HEK293 (cell line): ENCODE measurements around the gene ZNF747.

Experiments
- CTCF ChIA-PET: fragments of 350-600 bp; formaldehyde crosslinking; extraction: SDS; loops from one replicate; lab custom pipeline; 2021; ENCODE audit warnings: antibody characterized with exemption; lab: Yijun Ruan, JAX
- POLR2A ChIA-PET: fragments of 300-600 bp; formaldehyde crosslinking; extraction: SDS; loops from one replicate; lab custom pipeline; 2020; ENCODE audit warnings: antibody characterized with exemption, inconsistent platforms; lab: Yijun Ruan, JAX
- H3K27ac ChIP-seq: fragments of 200-500 bp; sonication (Bioruptor generic); 2 replicates; pipeline ENCODE4 v1.5.1; 2014; ENCODE audit warnings: low read depth, low read length, control low read depth, inconsistent platforms; ENCODE audit errors: extremely low read depth
- H3K36me3 ChIP-seq, 2 experiments: fragments of 200-500 bp in 1 of 2; sonication (Bioruptor generic) in 1 of 2; 1 replicate in 1 of 2; 2 replicates in 1 of 2; pipeline ENCODE4 v1.5.1; 2014 to 2017; ENCODE audit warnings: inconsistent platforms in 2 of 2, low read length in 2 of 2; ENCODE audit not compliant: control insufficient read depth in 2 of 2, insufficient read depth in 1 of 2
- H3K4me1 ChIP-seq: fragments of 200-500 bp; sonication (Bioruptor generic); 2 replicates; pipeline ENCODE4 v1.5.1; 2014; ENCODE audit warnings: mild to moderate bottlenecking, low read length, inconsistent platforms; ENCODE audit not compliant: control insufficient read depth, insufficient read depth
- H3K4me3 ChIP-seq: 2 replicates; pipeline ENCODE4 v1.5.1; 2011; ENCODE audit warnings: low read depth, mild to moderate bottlenecking, control low read depth, low read length, moderate library complexity
- H3K9me3 ChIP-seq: fragments of 200-500 bp; sonication (Bioruptor generic); 2 replicates; pipeline ENCODE4 v1.5.1; 2014; ENCODE audit warnings: low read depth, low read length, inconsistent platforms; ENCODE audit not compliant: control insufficient read depth, insufficient read depth
- HOXC10 ChIP-seq: sonication (generic); formaldehyde crosslinking; IDR thresholded peaks from 2 replicates; pipeline ENCODE4 v1.8.1; 2023; ENCODE audit warnings: mild to moderate bottlenecking, missing genetic modification reagents
- KLF1 ChIP-seq: fragments of 450-650 bp; formaldehyde crosslinking; IDR thresholded peaks from 2 replicates; pipeline ENCODE4 v1.5.1; 2016; ENCODE audit warnings: missing biosample characterization, missing genetic modification characterization
- KLF7 ChIP-seq: fragments of 450-650 bp; formaldehyde crosslinking; IDR thresholded peaks from 2 replicates; pipeline ENCODE4 v1.5.1; 2016; ENCODE audit warnings: missing biosample characterization, missing genetic modification characterization, borderline replicate concordance
- KLF8 ChIP-seq: fragments of 450-650 bp; formaldehyde crosslinking; IDR thresholded peaks from 2 replicates; pipeline ENCODE4 v1.5.1; 2016; ENCODE audit warnings: missing biosample characterization, missing genetic modification characterization
- MEIS1 ChIP-seq: sonication (generic); formaldehyde crosslinking; IDR thresholded peaks from 2 replicates; pipeline ENCODE4 v1.8.1; 2022; ENCODE audit warnings: missing genetic modification reagents, mild to moderate bottlenecking, borderline replicate concordance
- OVOL3 ChIP-seq: fragments of 450-650 bp; formaldehyde crosslinking; IDR thresholded peaks from 2 replicates; pipeline ENCODE4 v1.5.1; 2016; ENCODE audit warnings: missing biosample characterization, missing genetic modification characterization
- SCRT2 ChIP-seq: fragments of 450-650 bp; formaldehyde crosslinking; IDR thresholded peaks from 2 replicates; pipeline ENCODE4 v1.5.1; 2016; ENCODE audit warnings: missing biosample characterization, missing genetic modification characterization
- ZBTB17 ChIP-seq: fragments of 450-650 bp; formaldehyde crosslinking; IDR thresholded peaks from 2 replicates; pipeline ENCODE4 v1.5.1; 2016; ENCODE audit warnings: missing biosample characterization, missing genetic modification characterization
- ZBTB21 ChIP-seq: fragments of 450-650 bp; formaldehyde crosslinking; IDR thresholded peaks from 2 replicates; pipeline ENCODE4 v1.5.1; 2017; ENCODE audit warnings: missing biosample characterization, missing genetic modification characterization
- ZFP41 ChIP-seq: fragments of 450-650 bp; formaldehyde crosslinking; IDR thresholded peaks from 2 replicates; pipeline ENCODE4 v1.5.1; 2016; ENCODE audit warnings: missing biosample characterization, missing genetic modification characterization, borderline replicate concordance
- ZFP69B ChIP-seq: fragments of 450-650 bp; formaldehyde crosslinking; IDR thresholded peaks from 2 replicates; pipeline ENCODE4 v1.5.1; 2016; ENCODE audit warnings: missing biosample characterization, missing genetic modification characterization
- ZNF169 ChIP-seq: fragments of 450-650 bp; formaldehyde crosslinking; IDR thresholded peaks from 2 replicates; pipeline ENCODE4 v1.5.1; 2016; ENCODE audit warnings: missing biosample characterization, missing genetic modification characterization
- ZNF19 ChIP-seq: fragments of 450-650 bp; formaldehyde crosslinking; IDR thresholded peaks from 2 replicates; pipeline ENCODE4; 2016; ENCODE audit warnings: missing biosample characterization, missing genetic modification characterization, low read depth
- ZNF37A ChIP-seq: fragments of 450-650 bp; IDR thresholded peaks from 2 replicates; pipeline ENCODE4 v1.5.1; 2018; ENCODE audit warnings: missing biosample characterization, missing genetic modification characterization
- ZNF404 ChIP-seq: fragments of 450-650 bp; formaldehyde crosslinking; IDR thresholded peaks from 2 replicates; pipeline ENCODE4 v1.5.1; 2017; ENCODE audit warnings: missing biosample characterization, missing genetic modification characterization
- ZNF473 ChIP-seq: fragments of 450-650 bp; formaldehyde crosslinking; IDR thresholded peaks from 2 replicates; pipeline ENCODE4 v1.5.1; 2017; ENCODE audit warnings: missing biosample characterization, missing genetic modification characterization
- ZNF530 ChIP-seq: fragments of 450-650 bp; formaldehyde crosslinking; IDR thresholded peaks from 2 replicates; pipeline ENCODE4 v1.5.1; 2016; ENCODE audit warnings: low read depth, missing biosample characterization, missing genetic modification characterization
- ZNF560 ChIP-seq: fragments of 450-650 bp; formaldehyde crosslinking; IDR thresholded peaks from 2 replicates; pipeline ENCODE4 v1.5.1; 2017; ENCODE audit warnings: missing biosample characterization, missing genetic modification characterization, borderline replicate concordance
- ZNF660 ChIP-seq: fragments of 450-650 bp; IDR thresholded peaks from 2 replicates; pipeline ENCODE4 v1.5.1; 2018; ENCODE audit warnings: missing biosample characterization, mild to moderate bottlenecking, missing genetic modification characterization
- ZNF670 ChIP-seq: fragments of 450-650 bp; formaldehyde crosslinking; IDR thresholded peaks from 2 replicates; pipeline ENCODE4 v1.5.1; 2016; ENCODE audit warnings: missing biosample characterization, missing genetic modification characterization, low read depth
- ZNF701 ChIP-seq: fragments of 450-650 bp; formaldehyde crosslinking; IDR thresholded peaks from 2 replicates; pipeline ENCODE4 v1.5.1; 2016; ENCODE audit warnings: missing biosample characterization, missing genetic modification characterization
- ZNF837 ChIP-seq: fragments of 450-650 bp; formaldehyde crosslinking; IDR thresholded peaks from 2 replicates; pipeline ENCODE4 v1.5.1; 2016; ENCODE audit warnings: missing biosample characterization, missing genetic modification characterization
- TF ChIP-seq, protein P1 (sequence below): sonication (generic); formaldehyde crosslinking; IDR thresholded peaks from 2 replicates; pipeline ENCODE4 v1.8.1; 2022; ENCODE audit warnings: mild to moderate bottlenecking, moderate library complexity, missing genetic modification reagents
- TF ChIP-seq, protein P2 (sequence below): fragments of 450-650 bp; formaldehyde crosslinking; IDR thresholded peaks from 2 replicates; pipeline ENCODE4 v1.5.1; 2016; ENCODE audit warnings: missing biosample characterization, missing genetic modification characterization
- TF ChIP-seq, protein P3 (sequence below): fragments of 450-650 bp; formaldehyde crosslinking; IDR thresholded peaks from 2 replicates; pipeline ENCODE4 v1.5.1; 2016; ENCODE audit warnings: missing biosample characterization, missing genetic modification characterization
- TF ChIP-seq, protein P4 (sequence below): fragments of 450-650 bp; formaldehyde crosslinking; IDR thresholded peaks from 2 replicates; pipeline ENCODE4 v1.5.1; 2016; ENCODE audit warnings: missing biosample characterization, missing genetic modification characterization
- TF ChIP-seq, protein P5 (sequence below): fragments of 450-650 bp; formaldehyde crosslinking; IDR thresholded peaks from 2 replicates; pipeline ENCODE4 v1.5.1; 2016; ENCODE audit warnings: missing biosample characterization, missing genetic modification characterization, borderline replicate concordance

The ZNF747 gene

GRCh38 chr16:30485818-30486436, 48.7 kb downstream of the ZNF747 start (continued):
- TF ChIP-seq, protein P1, sequence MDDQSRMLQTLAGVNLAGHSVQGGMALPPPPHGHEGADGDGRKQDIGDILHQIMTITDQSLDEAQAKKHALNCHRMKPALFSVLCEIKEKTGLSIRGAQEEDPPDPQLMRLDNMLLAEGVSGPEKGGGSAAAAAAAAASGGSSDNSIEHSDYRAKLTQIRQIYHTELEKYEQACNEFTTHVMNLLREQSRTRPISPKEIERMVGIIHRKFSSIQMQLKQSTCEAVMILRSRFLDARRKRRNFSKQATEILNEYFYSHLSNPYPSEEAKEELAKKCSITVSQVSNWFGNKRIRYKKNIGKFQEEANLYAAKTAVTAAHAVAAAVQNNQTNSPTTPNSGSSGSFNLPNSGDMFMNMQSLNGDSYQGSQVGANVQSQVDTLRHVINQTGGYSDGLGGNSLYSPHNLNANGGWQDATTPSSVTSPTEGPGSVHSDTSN, result no peak
- no peak for TF ChIP-seq ZFP69B (tag by site-specific recombination)

DNA sequence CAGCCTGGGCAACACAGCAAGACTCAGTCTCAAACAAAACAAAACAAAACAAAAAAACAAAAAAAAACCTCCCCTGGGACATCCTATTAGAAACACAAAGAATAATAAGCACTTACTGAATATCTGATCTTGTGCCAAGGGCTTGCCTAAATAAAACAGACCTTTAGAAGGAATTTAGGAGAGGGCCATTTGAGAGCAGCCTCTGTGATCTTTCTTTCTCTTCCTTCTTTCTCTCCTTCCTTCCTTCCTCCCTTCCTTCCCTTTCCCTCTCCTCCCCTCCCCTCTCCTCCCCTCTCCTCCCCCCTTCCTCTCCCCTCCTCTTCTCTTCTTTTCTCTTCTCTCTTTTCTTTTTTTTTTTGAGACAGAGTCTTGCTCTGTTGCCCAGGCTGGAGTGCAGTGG, 49.8 kb downstream of the ZNF747 start:
- no peak overlapping the region for H3K4me3 ChIP-seq
- no peak overlapping the region for H3K27ac ChIP-seq
- POLR2A ChIA-PET, result no interaction called here
- CTCF ChIA-PET, result no interaction called here
- H3K36me3 ChIP-seq, result no peaks in the 10 kb centered on the region
- H3K4me1 ChIP-seq, result no peaks in the 10 kb centered on the region
- no peaks in the 10 kb centered on the region for H3K9me3 ChIP-seq
- no peak for TF ChIP-seq SCRT2
- TF ChIP-seq ZNF670 (tag by site-specific recombination), result no peak

GRCh38 chr16:30482366-30482765, 52.3 kb downstream of the ZNF747 start:
- ChIA-PET CTCF (interaction anchor here (0.5 to 0.8 kb wide), 2 partner anchors 12 to 30 kb away, joined by 3 read pairs; no protein-coding TSS in a partner anchor), POLR2A (no interaction called here)
- no peak overlapping the region for H3K4me3 ChIP-seq
- no peaks in the 10 kb centered on the region for H3K36me3 ChIP-seq
- H3K27ac ChIP-seq, result no peak overlapping the region
- H3K9me3 ChIP-seq, result no peaks in the 10 kb centered on the region
- H3K4me1 ChIP-seq, result no peaks in the 10 kb centered on the region
- no peak for TF ChIP-seq ZNF473
- TF ChIP-seq ZFP41 (tag by site-specific recombination), result no peak
- no peak for TF ChIP-seq HOXC10
- no peak for TF ChIP-seq ZNF530 (tag by site-specific recombination)
- no peak for TF ChIP-seq ZNF37A
- TF ChIP-seq ZNF19 (tag by site-specific recombination), result no peak
- peak; percentile 93 for TF ChIP-seq KLF1 (tag by site-specific recombination)
- TF ChIP-seq ZNF560 (tag by site-specific recombination), result no peak
- TF ChIP-seq MEIS1 (CRISPR knock-in tag), result no peak
- no peak for TF ChIP-seq ZNF404 (tag by site-specific recombination)
- no peak for TF ChIP-seq ZBTB21 (tag by site-specific recombination)
- TF ChIP-seq OVOL3 (tag by site-specific recombination), result no peak
- TF ChIP-seq KLF7 (tag by site-specific recombination), result peak; percentile 100
- no peak for TF ChIP-seq ZNF701 (tag by site-specific recombination)
- TF ChIP-seq KLF8 (tag by site-specific recombination), result peak; percentile 91
- TF ChIP-seq, protein P2, sequence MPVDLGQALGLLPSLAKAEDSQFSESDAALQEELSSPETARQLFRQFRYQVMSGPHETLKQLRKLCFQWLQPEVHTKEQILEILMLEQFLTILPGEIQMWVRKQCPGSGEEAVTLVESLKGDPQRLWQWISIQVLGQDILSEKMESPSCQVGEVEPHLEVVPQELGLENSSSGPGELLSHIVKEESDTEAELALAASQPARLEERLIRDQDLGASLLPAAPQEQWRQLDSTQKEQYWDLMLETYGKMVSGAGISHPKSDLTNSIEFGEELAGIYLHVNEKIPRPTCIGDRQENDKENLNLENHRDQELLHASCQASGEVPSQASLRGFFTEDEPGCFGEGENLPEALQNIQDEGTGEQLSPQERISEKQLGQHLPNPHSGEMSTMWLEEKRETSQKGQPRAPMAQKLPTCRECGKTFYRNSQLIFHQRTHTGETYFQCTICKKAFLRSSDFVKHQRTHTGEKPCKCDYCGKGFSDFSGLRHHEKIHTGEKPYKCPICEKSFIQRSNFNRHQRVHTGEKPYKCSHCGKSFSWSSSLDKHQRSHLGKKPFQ (tag by site-specific recombination), result 0 out of 2 replicates have a peak, but pooled peaks have one; percentile 26
- TF ChIP-seq, protein P3, sequence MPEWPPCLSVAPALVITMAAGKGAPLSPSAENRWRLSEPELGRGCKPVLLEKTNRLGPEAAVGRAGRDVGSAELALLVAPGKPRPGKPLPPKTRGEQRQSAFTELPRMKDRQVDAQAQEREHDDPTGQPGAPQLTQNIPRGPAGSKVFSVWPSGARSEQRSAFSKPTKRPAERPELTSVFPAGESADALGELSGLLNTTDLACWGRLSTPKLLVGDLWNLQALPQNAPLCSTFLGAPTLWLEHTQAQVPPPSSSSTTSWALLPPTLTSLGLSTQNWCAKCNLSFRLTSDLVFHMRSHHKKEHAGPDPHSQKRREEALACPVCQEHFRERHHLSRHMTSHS (tag by site-specific recombination), result no peak
- TF ChIP-seq ZNF169 (tag by site-specific recombination), result no peak
- TF ChIP-seq ZNF837, result no peak
- TF ChIP-seq, protein P4, sequence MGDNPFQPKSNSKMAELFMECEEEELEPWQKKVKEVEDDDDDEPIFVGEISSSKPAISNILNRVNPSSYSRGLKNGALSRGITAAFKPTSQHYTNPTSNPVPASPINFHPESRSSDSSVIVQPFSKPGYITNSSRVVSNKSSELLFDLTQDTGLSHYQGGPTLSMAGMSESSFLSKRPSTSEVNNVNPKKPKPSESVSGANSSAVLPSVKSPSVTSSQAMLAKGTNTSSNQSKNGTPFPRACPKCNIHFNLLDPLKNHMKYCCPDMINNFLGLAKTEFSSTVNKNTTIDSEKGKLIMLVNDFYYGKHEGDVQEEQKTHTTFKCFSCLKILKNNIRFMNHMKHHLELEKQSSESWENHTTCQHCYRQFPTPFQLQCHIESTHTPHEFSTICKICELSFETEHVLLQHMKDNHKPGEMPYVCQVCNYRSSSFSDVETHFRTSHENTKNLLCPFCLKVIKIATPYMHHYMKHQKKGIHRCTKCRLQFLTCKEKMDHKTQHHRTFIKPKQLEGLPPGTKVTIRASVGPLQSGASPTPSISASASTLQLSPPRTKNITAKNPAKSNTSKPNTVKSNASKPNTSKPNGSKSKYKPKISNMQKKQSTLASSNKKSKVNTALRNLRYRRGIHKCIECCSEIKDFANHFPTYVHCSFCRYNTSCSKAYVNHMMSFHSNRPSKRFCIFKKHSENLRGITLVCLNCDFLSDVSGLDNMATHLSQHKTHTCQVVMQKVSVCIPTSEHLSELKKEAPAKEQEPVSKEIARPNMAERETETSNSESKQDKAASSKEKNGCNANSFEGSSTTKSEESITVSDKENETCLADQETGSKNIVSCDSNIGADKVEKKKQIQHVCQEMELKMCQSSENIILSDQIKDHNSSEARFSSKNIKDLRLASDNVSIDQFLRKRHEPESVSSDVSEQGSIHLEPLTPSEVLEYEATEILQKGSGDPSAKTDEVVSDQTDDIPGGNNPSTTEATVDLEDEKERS (tag by site-specific recombination), result no peak
- TF ChIP-seq ZNF660 (tag by site-specific recombination), result no peak
- TF ChIP-seq, protein P5, sequence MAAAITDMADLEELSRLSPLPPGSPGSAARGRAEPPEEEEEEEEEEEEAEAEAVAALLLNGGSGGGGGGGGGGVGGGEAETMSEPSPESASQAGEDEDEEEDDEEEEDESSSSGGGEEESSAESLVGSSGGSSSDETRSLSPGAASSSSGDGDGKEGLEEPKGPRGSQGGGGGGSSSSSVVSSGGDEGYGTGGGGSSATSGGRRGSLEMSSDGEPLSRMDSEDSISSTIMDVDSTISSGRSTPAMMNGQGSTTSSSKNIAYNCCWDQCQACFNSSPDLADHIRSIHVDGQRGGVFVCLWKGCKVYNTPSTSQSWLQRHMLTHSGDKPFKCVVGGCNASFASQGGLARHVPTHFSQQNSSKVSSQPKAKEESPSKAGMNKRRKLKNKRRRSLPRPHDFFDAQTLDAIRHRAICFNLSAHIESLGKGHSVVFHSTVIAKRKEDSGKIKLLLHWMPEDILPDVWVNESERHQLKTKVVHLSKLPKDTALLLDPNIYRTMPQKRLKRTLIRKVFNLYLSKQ (tag by site-specific recombination), result no peak
- no peak for TF ChIP-seq ZBTB17 (tag by site-specific recombination)
